ENCODE measurements around the gene ERVH48-1.

ERVH48-1 gene

DNA sequence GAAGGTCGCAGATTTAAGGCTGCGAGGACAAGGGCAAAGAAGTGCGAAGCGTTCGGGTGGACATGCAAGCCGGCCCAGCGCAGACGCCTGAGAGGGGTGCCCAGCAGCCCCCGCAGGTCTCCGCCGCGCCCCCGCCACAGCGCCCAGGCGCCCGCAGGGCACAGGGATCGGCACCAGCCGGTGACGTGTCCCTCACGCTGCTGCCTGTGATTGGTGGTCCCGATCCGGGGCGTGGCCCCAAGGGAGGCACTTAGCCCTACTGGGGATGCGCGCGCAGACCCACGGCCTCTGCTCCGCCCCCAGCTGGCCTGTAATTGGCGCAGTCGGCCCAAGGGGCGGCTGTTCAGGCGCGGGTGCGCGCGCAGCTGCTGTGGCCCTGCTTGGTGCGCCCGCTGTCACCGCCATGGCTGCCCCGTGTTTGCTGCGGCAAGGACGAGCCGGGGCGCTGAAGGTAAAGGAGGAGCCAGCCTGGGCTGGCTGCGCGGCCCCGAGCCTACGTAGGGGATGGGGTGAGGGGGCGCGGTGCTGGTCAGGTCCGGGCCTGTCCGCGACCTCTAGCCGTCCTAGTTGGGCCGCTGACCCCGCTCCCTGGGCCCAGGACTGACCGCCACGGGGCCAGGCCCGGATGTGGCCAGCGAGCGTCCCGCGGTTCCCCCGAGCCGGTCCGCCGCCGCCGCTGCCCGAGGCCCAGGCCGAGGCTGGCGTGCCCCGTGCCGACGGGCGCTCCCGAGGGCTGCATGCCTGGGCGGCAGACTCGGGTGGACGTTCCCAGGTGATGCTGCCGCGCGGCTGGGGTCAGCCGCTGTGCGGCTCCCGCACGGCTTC is 32.3 kb downstream of the ERVH48-1 start, which contains the start of gene NDUFV3:
NDUFV3 (plus strand) TSS at position 379 of the 825 bp plus-strand sequence; CDS start at position 404, 25 bp downstream.
- peak within 1 kb of the TSS; percentile 78 for H3K27ac ChIP-seq (ENCODE audit: low read length)
- peaks cover 31% of the 10 kb centered on the region for H3K79me2 ChIP-seq (ENCODE audit: low read length)
- H3K4me2 ChIP-seq (ENCODE audit: low read depth, low read length): peak within 1 kb of the TSS; percentile 93
- no peak for TF ChIP-seq EZH2phosphoT487 (IDR thresholded peaks at IDR 0.05; ENCODE audit: low read length)
- TF ChIP-seq, protein P1, sequence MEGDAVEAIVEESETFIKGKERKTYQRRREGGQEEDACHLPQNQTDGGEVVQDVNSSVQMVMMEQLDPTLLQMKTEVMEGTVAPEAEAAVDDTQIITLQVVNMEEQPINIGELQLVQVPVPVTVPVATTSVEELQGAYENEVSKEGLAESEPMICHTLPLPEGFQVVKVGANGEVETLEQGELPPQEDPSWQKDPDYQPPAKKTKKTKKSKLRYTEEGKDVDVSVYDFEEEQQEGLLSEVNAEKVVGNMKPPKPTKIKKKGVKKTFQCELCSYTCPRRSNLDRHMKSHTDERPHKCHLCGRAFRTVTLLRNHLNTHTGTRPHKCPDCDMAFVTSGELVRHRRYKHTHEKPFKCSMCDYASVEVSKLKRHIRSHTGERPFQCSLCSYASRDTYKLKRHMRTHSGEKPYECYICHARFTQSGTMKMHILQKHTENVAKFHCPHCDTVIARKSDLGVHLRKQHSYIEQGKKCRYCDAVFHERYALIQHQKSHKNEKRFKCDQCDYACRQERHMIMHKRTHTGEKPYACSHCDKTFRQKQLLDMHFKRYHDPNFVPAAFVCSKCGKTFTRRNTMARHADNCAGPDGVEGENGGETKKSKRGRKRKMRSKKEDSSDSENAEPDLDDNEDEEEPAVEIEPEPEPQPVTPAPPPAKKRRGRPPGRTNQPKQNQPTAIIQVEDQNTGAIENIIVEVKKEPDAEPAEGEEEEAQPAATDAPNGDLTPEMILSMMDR (IDR thresholded peaks at IDR 0.05; ENCODE audit: low read length): no peak
- TF ChIP-seq EZH2 (optimal IDR thresholded peaks at IDR 0.05; ENCODE audit: low read depth, low read length): no peak
- H3K9me2 ChIP-seq (replicated peaks; ENCODE audit: insufficient read depth, low read length): no peaks in the 10 kb centered on the region
- peak within 1 kb of the TSS; percentile 91 for H3K9ac ChIP-seq (ENCODE audit: low read length)
- no peaks in the 10 kb centered on the region for H3K36me3 ChIP-seq (replicated peaks; ENCODE audit: insufficient read depth, low read length)
- peaks cover 4% of the 10 kb centered on the region; the same call in 1 of the 2 replicates for H3K4me1 ChIP-seq (ENCODE audit: low read length)
- peak; percentile 100 for DNase-seq
- H3K27me3 ChIP-seq (replicated peaks; ENCODE audit: insufficient read depth, low read length): no peaks in the 10 kb centered on the region
- peak within 1 kb of the TSS; percentile 91 for H3K4me3 ChIP-seq (ENCODE audit: low read length)
- peaks cover 9% of the 10 kb centered on the region for H3F3A ChIP-seq (ENCODE audit: insufficient read depth, low read length)
- no peaks in the 10 kb centered on the region for H4K20me1 ChIP-seq (ENCODE audit: insufficient read depth, low read length)
- H2AFZ ChIP-seq (ENCODE audit: low read length): peak within 1 kb of the TSS; percentile 87
- H3K9me3 ChIP-seq (replicated peaks; ENCODE audit: insufficient read depth, low read length): no peaks in the 10 kb centered on the region

DNA sequence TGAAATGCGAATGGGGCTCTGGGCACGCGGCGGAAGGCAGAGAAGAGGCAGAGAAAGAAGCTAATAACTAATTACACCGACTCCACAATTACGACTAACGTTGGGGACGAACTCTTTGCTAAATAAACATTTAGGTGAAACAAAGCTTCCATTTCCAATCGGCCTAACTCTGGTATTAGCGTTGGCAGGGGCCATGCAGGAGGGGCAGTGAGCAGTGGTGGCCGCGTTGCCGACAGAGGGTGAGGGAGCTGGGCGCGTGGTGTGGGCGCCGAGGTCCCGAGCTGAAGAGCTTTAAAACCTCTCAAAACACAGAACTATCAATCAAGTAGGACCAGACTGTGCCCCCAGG is 32.9 kb downstream of the ERVH48-1 start:
- TF ChIP-seq EZH2 (optimal IDR thresholded peaks at IDR 0.05; ENCODE audit: low read depth, low read length) (no peak), EZH2phosphoT487 (IDR thresholded peaks at IDR 0.05; ENCODE audit: low read length) (no peak)
- TF ChIP-seq, protein P1 (IDR thresholded peaks at IDR 0.05; ENCODE audit: low read length): no peak
- Histone ChIP-seq H3K27ac (ENCODE audit: low read length) (peak overlapping the region; percentile 51; the same call in 1 of the 2 replicates), H3K79me2 (ENCODE audit: low read length) (peaks cover 29% of the 10 kb centered on the region), H3F3A (ENCODE audit: insufficient read depth, low read length) (peaks cover 9% of the 10 kb centered on the region), H2AFZ (ENCODE audit: low read length) (peak overlapping the region; percentile 87), H3K4me3 (ENCODE audit: low read length) (peak overlapping the region; percentile 91), H3K9me2 (replicated peaks; ENCODE audit: insufficient read depth, low read length) (no peaks in the 10 kb centered on the region), H3K4me1 (ENCODE audit: low read length) (peaks cover 4% of the 10 kb centered on the region; the same call in 1 of the 2 replicates), H3K9ac (ENCODE audit: low read length) (peak overlapping the region; percentile 91), H3K36me3 (replicated peaks; ENCODE audit: insufficient read depth, low read length) (no peaks in the 10 kb centered on the region), H3K27me3 (replicated peaks; ENCODE audit: insufficient read depth, low read length) (no peaks in the 10 kb centered on the region), H3K9me3 (replicated peaks; ENCODE audit: insufficient read depth, low read length) (no peaks in the 10 kb centered on the region), H3K4me2 (ENCODE audit: low read depth, low read length) (peak overlapping the region; percentile 93), H4K20me1 (ENCODE audit: insufficient read depth, low read length) (no peaks in the 10 kb centered on the region)
- no peak for DNase-seq

GRCh38 chr21:42887326-42887725 is 38.1 kb downstream of the ERVH48-1 start:
- no peak overlapping the region for H3K4me3 ChIP-seq (ENCODE audit: low read length)
- no peaks in the 10 kb centered on the region for H3K36me3 ChIP-seq (replicated peaks; ENCODE audit: insufficient read depth, low read length)
- no peak overlapping the region for H3K9ac ChIP-seq (ENCODE audit: low read length)
- no peaks in the 10 kb centered on the region for H4K20me1 ChIP-seq (ENCODE audit: insufficient read depth, low read length)
- no peak overlapping the region for H2AFZ ChIP-seq (ENCODE audit: low read length)
- H3K4me1 ChIP-seq (ENCODE audit: low read length): peaks cover 2% of the 10 kb centered on the region; the same call in 1 of the 2 replicates
- no peaks in the 10 kb centered on the region for H3F3A ChIP-seq (ENCODE audit: insufficient read depth, low read length)
- DNase-seq: no peak
- no peak overlapping the region for H3K4me2 ChIP-seq (ENCODE audit: low read depth, low read length)
- no peaks in the 10 kb centered on the region for H3K9me2 ChIP-seq (replicated peaks; ENCODE audit: insufficient read depth, low read length)
- H3K9me3 ChIP-seq (replicated peaks; ENCODE audit: insufficient read depth, low read length): no peaks in the 10 kb centered on the region
- no peaks in the 10 kb centered on the region for H3K79me2 ChIP-seq (ENCODE audit: low read length)
- H3K27me3 ChIP-seq (replicated peaks; ENCODE audit: insufficient read depth, low read length): no peaks in the 10 kb centered on the region
- no peak overlapping the region for H3K27ac ChIP-seq (ENCODE audit: low read length)
- TF ChIP-seq EZH2 (optimal IDR thresholded peaks at IDR 0.05; ENCODE audit: low read depth, low read length) (no peak), EZH2phosphoT487 (IDR thresholded peaks at IDR 0.05; ENCODE audit: low read length) (no peak)
- TF ChIP-seq, protein P1 (IDR thresholded peaks at IDR 0.05; ENCODE audit: low read length): no peak

All from MM.1S (cell line).